Panc1 (cell line): Measurements from ENCODE around the gene FPR3. TPM values are rescaled to one million over a fixed set of nuclear protein-coding genes. Genes with fewer than 3 reads are reported as not detected.

ENCODE experiments used
- ATAC-seq: fragments of 200-7000 bp; cut with Tn5 transposase; 2 replicates; pipeline ENCODE4 v1.9.1; 2020; ENCODE audit warnings: mild to moderate bottlenecking, moderate library complexity
- BruUV-seq: library from RNA; stranded (reverse); fragments of 400-500 nt; replicated peaks from 2 replicates; lab custom pipeline; 2021; lab: Mats Ljungman, UMichigan
- CTCF ChIA-PET: fragments of 300-600 bp; sonication (Branson Sonifier 250); formaldehyde crosslinking; loops from one replicate; lab custom pipeline; 2022; ENCODE audit warnings: antibody characterized with exemption; lab: Charles Lee
- POLR2A ChIA-PET: fragments of 300-600 bp; sonication (Branson Sonifier 250); formaldehyde crosslinking; loops from one replicate; lab custom pipeline; 2022; ENCODE audit warnings: antibody characterized with exemption; lab: Charles Lee
- DNase-seq: peaks from one replicate; pipeline ENCODE4 v3.0.0-alpha.2; 2010; ENCODE audit warnings: low read depth, low spot score
- H3K27ac ChIP-seq: 2 replicates; pipeline ENCODE4 v1.5.1; 2011; ENCODE audit warnings: mild to moderate bottlenecking, low read length, inconsistent platforms
- H3K27me3 ChIP-seq: fragments of 200-500 bp; sonication (Bioruptor generic); 2 replicates; pipeline ENCODE4 v1.6.0; 2014; ENCODE audit warnings: low read length, inconsistent platforms; ENCODE audit not compliant: control insufficient read depth, insufficient read depth
- H3K36me3 ChIP-seq: fragments of 200-500 bp; sonication (Bioruptor generic); 2 replicates; pipeline ENCODE4 v1.5.1; 2014; ENCODE audit warnings: inconsistent platforms, mild to moderate bottlenecking, low read length, moderate library complexity; ENCODE audit not compliant: control insufficient read depth, insufficient read depth
- H3K4me1 ChIP-seq: 2 replicates; pipeline ENCODE4 v1.5.1; 2011; ENCODE audit warnings: inconsistent platforms, mild to moderate bottlenecking, low read length, moderate library complexity; ENCODE audit not compliant: control insufficient read depth, insufficient read depth
- H3K4me3 ChIP-seq, 2 experiments: 2 replicates each; pipeline ENCODE4 v1.5.1; 2011 to 2012; ENCODE audit warnings: low read depth in 2 of 2, low read length in 2 of 2, mild to moderate bottlenecking in 2 of 2, inconsistent platforms in 1 of 2, moderate library complexity in 1 of 2
- H3K9me3 ChIP-seq: fragments of 200-500 bp; sonication (Bioruptor generic); 2 replicates; pipeline ENCODE4 v1.5.1; 2014; ENCODE audit warnings: low read depth, mild to moderate bottlenecking, inconsistent platforms, low read length, moderate library complexity; ENCODE audit not compliant: control insufficient read depth, insufficient read depth
- CTCF ChIP-seq: fragments of 450-650 bp; IDR thresholded peaks from 2 replicates; pipeline ENCODE4 v1.5.1; 2017; ENCODE audit warnings: mild to moderate bottlenecking
- POLR2AphosphoS5 ChIP-seq: IDR thresholded peaks from 2 replicates; pipeline ENCODE4 v1.6.1; 2012; ENCODE audit warnings: mild to moderate bottlenecking, low read depth, low read length, moderate library complexity
- REST ChIP-seq, 2 experiments: IDR thresholded peaks; 2 replicates each; pipeline ENCODE4 v1.6.1; 2011 to 2012; ENCODE audit warnings: low read depth in 2 of 2, control low read depth in 1 of 2, low read length in 1 of 2, mild to moderate bottlenecking in 1 of 2, moderate library complexity in 1 of 2; ENCODE audit not compliant: insufficient read depth in 1 of 2
- SIN3A ChIP-seq: IDR thresholded peaks from 2 replicates; pipeline ENCODE4 v1.6.1; 2012; ENCODE audit warnings: low read depth, mild to moderate bottlenecking, low read length, moderate library complexity, borderline replicate concordance; ENCODE audit not compliant: insufficient read depth
- TCF7L2 ChIP-seq: IDR thresholded peaks from 2 replicates; pipeline ENCODE4 v1.6.1; 2011; ENCODE audit warnings: mild to moderate bottlenecking, low read depth, low read length, inconsistent platforms
- in situ Hi-C: cut with HindIII; loops from 2 replicates; pipeline ENCODE4 v1.10.0; 2016; ENCODE audit warnings: low sequenced_read_pairs, low pct_unique_long_range_greater_than_20kb
- intact Hi-C: fragments of 100-400 bp; cut with micrococcal nuclease; formaldehyde crosslinking; loops from one replicate; pipeline ENCODE4 v1.10.0; 2022; ENCODE audit not compliant: unreplicated experiment
- total RNA-seq: library from RNA; stranded (reverse); gene quantifications from one replicate; pipeline ENCODE4 v1.2.1, GENCODE V29; 2021; ENCODE audit not compliant: unreplicated experiment

The FPR3 gene
- total RNA-seq, 1 experiment from 2014 or later, result 0.08 TPM

- Histone ChIP-seq H3K36me3 (no peaks in the 10 kb centered on the region), H3K27me3 (no peaks in the 10 kb centered on the region), H3K9me3 (no peaks in the 10 kb centered on the region), H3K27ac (no peak overlapping the region), H3K4me1 (no peaks in the 10 kb centered on the region), H3K4me3 (no peak overlapping the region)
- ATAC-seq (no peak), DNase-seq (no peak)
- intact Hi-C loops, result no loop called here
- POLR2A ChIA-PET, result no interaction called here
- CTCF ChIA-PET, result no interaction called here
- no TSS peak for BruUV-seq
- TF ChIP-seq TCF7L2 (no peak), CTCF (no peak), SIN3A (no peak), REST (IDR thresholded peaks at IDR 0.05; ENCODE audit: insufficient read depth in 1 of 2, low read depth in 2 of 2, low read length in 1 of 2) (no peak), POLR2AphosphoS5 (no peak)
- in situ Hi-C loops, result no loop called here
Observed at GRCh38 chr19:51824281-51825005, 29.5 kb downstream of the FPR3 start.

- Histone ChIP-seq H3K4me1 (no peaks in the 10 kb centered on the region), H3K9me3 (0 out of 2 replicates have a peak, but pooled peaks cover 4% of the 10 kb centered on the region), H3K4me3 (no peak overlapping the region), H3K36me3 (no peaks in the 10 kb centered on the region), H3K27ac (no peak overlapping the region), H3K27me3 (no peaks in the 10 kb centered on the region)
- in situ Hi-C loops, result no loop called here
- ChIA-PET CTCF (no interaction called here), POLR2A (no interaction called here)
- no peak for DNase-seq
- BruUV-seq, result no TSS peak
- TF ChIP-seq REST (IDR thresholded peaks at IDR 0.05; ENCODE audit: insufficient read depth in 1 of 2, low read depth in 2 of 2, low read length in 1 of 2) (no peak), TCF7L2 (no peak), SIN3A (no peak), POLR2AphosphoS5 (no peak)
- no peak for ATAC-seq
- intact Hi-C loops, result no loop called here
Observed at GRCh38 chr19:51830274-51830673, 35.3 kb downstream of the FPR3 start.
